Smooth muscle cell (in vitro differentiated cells): ENCODE data around the gene ZNF330. TPM values are rescaled to one million over a fixed set of nuclear protein-coding genes. Genes with fewer than 3 reads are reported as not detected.

Experiments
- DNase-seq: peaks from one replicate; lab custom pipeline; 2025; ENCODE audit not compliant: unreplicated experiment; lab: John Stamatoyannopoulos, UW
- H2AFZ ChIP-seq: fragments of 200-600 bp; sonication (generic); 2 replicates; pipeline ENCODE4 v1.6.0; 2016; ENCODE audit warnings: antibody characterized with exemption, low read depth, mild to moderate bottlenecking
- H3F3A ChIP-seq: fragments of 200-600 bp; sonication (generic); 2 replicates; pipeline ENCODE4 v1.6.0; 2017; ENCODE audit warnings: antibody characterized with exemption, low read depth
- H3K27ac ChIP-seq: fragments of 200-600 bp; sonication (generic); 2 replicates; pipeline ENCODE4 v1.5.1; 2016; ENCODE audit warnings: low read depth, mild to moderate bottlenecking
- H3K27me3 ChIP-seq: fragments of 200-600 bp; sonication (generic); 2 replicates; pipeline ENCODE4 v1.6.1; 2016; ENCODE audit warnings: low read depth, mild to moderate bottlenecking
- H3K36me3 ChIP-seq: fragments of 200-600 bp; sonication (generic); 2 replicates; pipeline ENCODE4 v1.5.1; 2016; ENCODE audit warnings: low read depth
- H3K4me1 ChIP-seq: fragments of 200-600 bp; sonication (generic); 2 replicates; pipeline ENCODE4 v1.5.1; 2016; ENCODE audit warnings: low read depth
- H3K4me2 ChIP-seq: fragments of 200-600 bp; sonication (generic); 2 replicates; pipeline ENCODE4 v1.6.0; 2016; ENCODE audit warnings: mild to moderate bottlenecking
- H3K4me3 ChIP-seq: fragments of 200-600 bp; sonication (generic); 2 replicates; pipeline ENCODE4 v1.5.1; 2016; ENCODE audit warnings: mild to moderate bottlenecking
- H3K79me2 ChIP-seq: fragments of 200-600 bp; sonication (generic); 2 replicates; pipeline ENCODE4 v1.6.0; 2016; ENCODE audit warnings: low read depth, mild to moderate bottlenecking
- H3K9ac ChIP-seq: fragments of 200-600 bp; sonication (generic); 2 replicates; pipeline ENCODE4 v1.6.0; 2016; ENCODE audit warnings: low read depth
- H3K9me3 ChIP-seq: fragments of 200-600 bp; sonication (generic); replicated peaks from 2 replicates; pipeline ENCODE4 v1.5.1; 2016; ENCODE audit warnings: low read depth
- H4K20me1 ChIP-seq: fragments of 200-600 bp; sonication (generic); 2 replicates; pipeline ENCODE4 v1.6.0; 2016; ENCODE audit warnings: low read depth
- CTCF ChIP-seq: fragments of 200-600 bp; sonication (generic); IDR thresholded peaks from 2 replicates; pipeline ENCODE4 v1.5.1; 2017; ENCODE audit warnings: borderline replicate concordance, mild to moderate bottlenecking, antibody characterized with exemption; ENCODE audit not compliant: insufficient read depth, poor library complexity, severe bottlenecking
- WGBS: methylation state at CpG from one replicate; pipeline ENCODE4 v1.1.7; 2016; ENCODE audit warnings: low lambda C conversion rate; 5-methylcytosine and 5-hydroxymethylcytosine counted together
- polyA plus RNA-seq: library from polyadenylated mRNA; unstranded; fragments of >200 nt; fragmentation: Nextera tagmentation; extraction: Ambion mirVana; gene quantifications from 2 replicates; pipeline ENCODE4 v1.2.1, GENCODE V29; 2016
- total RNA-seq: library from RNA; depleted of rRNA; stranded (reverse); fragments of >200 nt; gene quantifications from 2 replicates; pipeline ENCODE4 v1.2.3, GENCODE V29; 2014

The ZNF330 gene
- total and polyA plus RNA-seq, 2 experiments from 2014 or later, result 23.8 to 26.8 TPM

GRCh38 chr4:141193516-141194034 lies 27.1 kb upstream of the ZNF330 start:
- H4K20me1 ChIP-seq, result no peaks in the 10 kb centered on the region
- H3K27me3 ChIP-seq, result peaks cover 10% of the 10 kb centered on the region
- H3K79me2 ChIP-seq, result no peaks in the 10 kb centered on the region
- no peak overlapping the region for H3K4me3 ChIP-seq
- no peaks in the 10 kb centered on the region for H3F3A ChIP-seq
- no peak overlapping the region for H2AFZ ChIP-seq
- no peak overlapping the region for H3K27ac ChIP-seq
- TF ChIP-seq CTCF, result no peak
- H3K36me3 ChIP-seq, result no peaks in the 10 kb centered on the region
- H3K4me1 ChIP-seq, result no peaks in the 10 kb centered on the region
- 87% methylated on average over 2 of the region's 2 CpGs for WGBS
- no peaks in the 10 kb centered on the region for H3K9me3 ChIP-seq
- H3K4me2 ChIP-seq, result no peak overlapping the region
- no peak overlapping the region for H3K9ac ChIP-seq
- DNase-seq, result no peak

GRCh38 chr4:141195095-141195707 lies 25.5 kb upstream of the ZNF330 start:
- Histone ChIP-seq H3K9me3 (no peaks in the 10 kb centered on the region), H3K4me1 (no peaks in the 10 kb centered on the region), H3K79me2 (no peaks in the 10 kb centered on the region), H3K36me3 (no peaks in the 10 kb centered on the region), H3K4me3 (no peak overlapping the region), H3F3A (no peaks in the 10 kb centered on the region), H2AFZ (no peak overlapping the region), H3K27ac (no peak overlapping the region), H3K27me3 (peaks cover 10% of the 10 kb centered on the region), H3K4me2 (no peak overlapping the region), H4K20me1 (no peaks in the 10 kb centered on the region), H3K9ac (no peak overlapping the region)
- no peak for TF ChIP-seq CTCF
- DNase-seq, result no peak
- 95% methylated on average over 2 of the region's 2 CpGs for WGBS

- Histone ChIP-seq H4K20me1 (no peaks in the 10 kb centered on the region), H3K4me2 (no peak overlapping the region), H3K9me3 (no peaks in the 10 kb centered on the region), H3K4me1 (no peaks in the 10 kb centered on the region), H3K4me3 (no peak overlapping the region), H3F3A (no peaks in the 10 kb centered on the region), H3K27ac (no peak overlapping the region), H3K79me2 (no peaks in the 10 kb centered on the region), H3K27me3 (peaks cover 10% of the 10 kb centered on the region), H3K9ac (no peak overlapping the region), H2AFZ (no peak overlapping the region), H3K36me3 (no peaks in the 10 kb centered on the region)
- WGBS, result 90% methylated on average over 1 of the region's 1 CpG
- TF ChIP-seq CTCF, result no peak
- no peak for DNase-seq
Observed at GRCh38 chr4:141196227-141196933, 24.3 kb upstream of the ZNF330 start.

GRCh38 chr4:141207961-141208360 lies 12.7 kb upstream of the ZNF330 start:
- Histone ChIP-seq H2AFZ (no peak overlapping the region), H3K4me1 (no peaks in the 10 kb centered on the region), H4K20me1 (no peaks in the 10 kb centered on the region), H3K79me2 (no peaks in the 10 kb centered on the region), H3K27me3 (peaks cover 8% of the 10 kb centered on the region), H3K36me3 (no peaks in the 10 kb centered on the region), H3K27ac (no peak overlapping the region), H3F3A (no peaks in the 10 kb centered on the region), H3K9me3 (no peaks in the 10 kb centered on the region), H3K9ac (no peak overlapping the region), H3K4me3 (no peak overlapping the region), H3K4me2 (no peak overlapping the region)
- WGBS, result 68% methylated on average over 5 of the region's 5 CpGs
- DNase-seq, result no peak
- no peak for TF ChIP-seq CTCF
